Glutamatergic neuron (in vitro differentiated cells): Measurements from ENCODE around the gene GRHL1. TPM values are rescaled to one million over a fixed set of nuclear protein-coding genes. Genes with fewer than 3 reads are reported as not detected.

Experiments used
- DNase-seq: peaks from one replicate; pipeline ENCODE4 v3.0.0; 2022
- H3K27ac Mint-ChIP-seq: one replicate; pipeline ENCODE4 v1.8.0; 2020; ENCODE audit warnings: mild to moderate bottlenecking, mixed read lengths, inconsistent platforms; ENCODE audit not compliant: unreplicated experiment
- H3K27me3 Mint-ChIP-seq: one replicate; pipeline ENCODE4 v1.8.0; 2020; ENCODE audit warnings: mild to moderate bottlenecking, moderate library complexity, mixed read lengths, inconsistent platforms; ENCODE audit not compliant: unreplicated experiment
- H3K36me3 Mint-ChIP-seq: one replicate; pipeline ENCODE4 v1.8.0; 2020; ENCODE audit warnings: mild to moderate bottlenecking, mixed read lengths, inconsistent platforms; ENCODE audit not compliant: unreplicated experiment
- H3K4me1 Mint-ChIP-seq: one replicate; pipeline ENCODE4 v1.8.0; 2020; ENCODE audit warnings: mild to moderate bottlenecking, low read depth, mixed read lengths, inconsistent platforms; ENCODE audit not compliant: unreplicated experiment
- H3K4me3 Mint-ChIP-seq: one replicate; pipeline ENCODE4 v1.8.0; 2020; ENCODE audit warnings: mild to moderate bottlenecking, mixed read lengths, inconsistent platforms; ENCODE audit not compliant: unreplicated experiment
- H3K9me3 Mint-ChIP-seq: one replicate; pipeline ENCODE4 v1.8.0; 2020; ENCODE audit warnings: mild to moderate bottlenecking, moderate library complexity, mixed read lengths, inconsistent platforms; ENCODE audit not compliant: unreplicated experiment
- total RNA-seq: library from RNA; stranded (reverse); fragmentation: NEBNext Ultra II Directional; extraction: Animal tissue kit (Norgen Biotek cat#: 25700); gene quantifications from one replicate; pipeline ENCODE4 v1.2.1, GENCODE V29; 2021; ENCODE audit not compliant: unreplicated experiment
- TF ChIP-seq, protein P1 (sequence below): fragments of 200-600 bp; sonication (generic); IDR thresholded peaks from one replicate; pipeline ENCODE4 v1.5.0; 2021; ENCODE audit not compliant: partially characterized antibody, unreplicated experiment

The GRHL1 gene
- total RNA-seq, 1 donor from 2014 or later: 4.3 TPM

DNA sequence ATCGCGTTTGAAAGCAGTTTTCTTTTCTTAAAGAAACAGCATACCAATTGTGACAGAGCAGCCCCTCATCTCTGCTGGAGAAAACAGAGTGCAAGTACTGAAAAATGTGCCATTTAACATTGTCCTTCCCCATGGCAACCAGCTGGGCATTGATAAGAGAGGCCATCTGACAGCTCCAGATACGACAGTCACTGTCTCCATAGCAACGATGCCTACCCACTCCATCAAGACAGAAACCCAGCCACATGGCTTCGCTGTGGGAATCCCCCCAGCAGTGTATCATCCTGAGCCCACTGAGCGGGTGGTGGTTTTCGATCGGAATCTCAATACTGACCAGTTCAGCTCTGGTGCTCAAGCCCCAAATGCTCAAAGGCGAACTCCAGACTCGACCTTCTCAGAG is 9.5 kb downstream of the GRHL1 start:
- no peaks in the 10 kb centered on the region for H3K4me1 Mint-ChIP-seq
- TF ChIP-seq, protein P1, sequence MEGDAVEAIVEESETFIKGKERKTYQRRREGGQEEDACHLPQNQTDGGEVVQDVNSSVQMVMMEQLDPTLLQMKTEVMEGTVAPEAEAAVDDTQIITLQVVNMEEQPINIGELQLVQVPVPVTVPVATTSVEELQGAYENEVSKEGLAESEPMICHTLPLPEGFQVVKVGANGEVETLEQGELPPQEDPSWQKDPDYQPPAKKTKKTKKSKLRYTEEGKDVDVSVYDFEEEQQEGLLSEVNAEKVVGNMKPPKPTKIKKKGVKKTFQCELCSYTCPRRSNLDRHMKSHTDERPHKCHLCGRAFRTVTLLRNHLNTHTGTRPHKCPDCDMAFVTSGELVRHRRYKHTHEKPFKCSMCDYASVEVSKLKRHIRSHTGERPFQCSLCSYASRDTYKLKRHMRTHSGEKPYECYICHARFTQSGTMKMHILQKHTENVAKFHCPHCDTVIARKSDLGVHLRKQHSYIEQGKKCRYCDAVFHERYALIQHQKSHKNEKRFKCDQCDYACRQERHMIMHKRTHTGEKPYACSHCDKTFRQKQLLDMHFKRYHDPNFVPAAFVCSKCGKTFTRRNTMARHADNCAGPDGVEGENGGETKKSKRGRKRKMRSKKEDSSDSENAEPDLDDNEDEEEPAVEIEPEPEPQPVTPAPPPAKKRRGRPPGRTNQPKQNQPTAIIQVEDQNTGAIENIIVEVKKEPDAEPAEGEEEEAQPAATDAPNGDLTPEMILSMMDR: no peak
- no peaks in the 10 kb centered on the region for H3K36me3 Mint-ChIP-seq
- no peaks in the 10 kb centered on the region for H3K27me3 Mint-ChIP-seq
- DNase-seq: no peak
- no peaks in the 10 kb centered on the region for H3K9me3 Mint-ChIP-seq
- no peak overlapping the region for H3K27ac Mint-ChIP-seq
- H3K4me3 Mint-ChIP-seq: no peak overlapping the region

DNA sequence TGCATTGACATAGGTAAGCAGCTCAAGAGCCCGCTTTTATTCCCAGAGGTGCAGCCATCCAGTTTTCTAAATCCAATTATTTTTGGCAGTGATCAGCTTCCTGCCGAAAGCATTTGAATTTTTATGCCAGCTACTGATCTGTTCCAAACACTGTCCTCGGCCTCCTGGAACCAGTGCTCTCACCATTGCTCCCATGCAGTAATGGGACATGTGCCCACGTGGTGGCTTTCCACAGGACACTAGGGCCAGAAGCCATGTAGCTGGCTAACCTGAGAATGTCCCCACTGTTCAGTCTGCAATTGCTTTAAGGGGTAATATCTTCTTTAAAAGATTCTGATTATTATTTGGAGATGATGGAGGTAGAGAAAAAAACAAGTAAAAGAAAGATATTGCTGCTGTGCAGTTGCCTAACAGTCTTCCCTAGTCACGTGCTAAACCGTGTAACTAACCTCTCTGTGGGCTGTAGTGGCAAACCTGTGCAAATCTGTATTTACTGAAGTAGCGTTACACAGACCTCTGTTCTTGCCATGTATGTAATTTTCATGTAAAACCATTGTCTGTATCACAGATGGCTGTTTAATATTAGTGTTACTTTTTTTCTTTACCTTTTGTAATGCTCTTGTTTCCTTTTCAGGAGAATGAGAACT is 13.0 kb downstream of the GRHL1 start:
- H3K9me3 Mint-ChIP-seq: no peaks in the 10 kb centered on the region
- TF ChIP-seq, protein P1: no peak
- no peak for DNase-seq
- no peak overlapping the region for H3K4me3 Mint-ChIP-seq
- H3K36me3 Mint-ChIP-seq: no peaks in the 10 kb centered on the region
- peaks cover 2% of the 10 kb centered on the region for H3K4me1 Mint-ChIP-seq
- no peaks in the 10 kb centered on the region for H3K27me3 Mint-ChIP-seq
- H3K27ac Mint-ChIP-seq: no peak overlapping the region

DNA sequence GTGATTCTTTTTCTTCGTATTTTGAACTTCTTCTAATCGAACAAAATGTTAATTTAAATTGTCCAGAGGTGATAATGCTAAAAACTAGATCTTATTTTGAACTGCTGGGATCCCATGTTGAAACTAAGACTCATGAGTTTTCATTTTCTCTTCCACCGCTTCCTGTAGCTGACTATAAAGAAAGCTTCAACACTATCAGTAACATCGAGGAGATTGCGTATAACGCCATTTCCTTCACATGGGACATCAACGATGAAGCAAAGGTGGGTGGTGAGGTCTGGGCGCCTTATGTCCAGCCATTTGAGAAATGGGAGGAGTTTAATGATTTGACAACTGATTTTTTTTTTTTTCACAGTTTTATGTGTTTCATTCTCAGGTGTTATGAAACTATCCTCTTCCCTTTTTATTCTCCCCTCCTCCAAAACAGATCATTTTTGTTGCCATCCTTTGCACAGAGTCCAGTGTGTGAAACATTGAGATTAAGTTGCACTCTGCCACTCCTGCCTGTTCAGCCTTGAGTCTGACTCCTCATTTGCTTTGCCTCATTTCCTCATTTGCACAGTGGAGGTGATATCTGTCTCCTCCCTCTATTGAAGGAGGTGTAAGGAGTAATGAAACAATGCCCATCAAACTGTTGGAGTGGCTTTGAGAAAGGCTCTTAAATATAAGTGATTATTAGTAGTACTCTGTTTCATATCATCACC is 13.8 kb downstream of the GRHL1 start:
- H3K27ac Mint-ChIP-seq: no peak overlapping the region
- H3K27me3 Mint-ChIP-seq: no peaks in the 10 kb centered on the region
- DNase-seq: no peak
- TF ChIP-seq, protein P1: no peak
- no peaks in the 10 kb centered on the region for H3K36me3 Mint-ChIP-seq
- no peak overlapping the region for H3K4me3 Mint-ChIP-seq
- H3K9me3 Mint-ChIP-seq: no peaks in the 10 kb centered on the region
- H3K4me1 Mint-ChIP-seq: peaks cover 3% of the 10 kb centered on the region

DNA sequence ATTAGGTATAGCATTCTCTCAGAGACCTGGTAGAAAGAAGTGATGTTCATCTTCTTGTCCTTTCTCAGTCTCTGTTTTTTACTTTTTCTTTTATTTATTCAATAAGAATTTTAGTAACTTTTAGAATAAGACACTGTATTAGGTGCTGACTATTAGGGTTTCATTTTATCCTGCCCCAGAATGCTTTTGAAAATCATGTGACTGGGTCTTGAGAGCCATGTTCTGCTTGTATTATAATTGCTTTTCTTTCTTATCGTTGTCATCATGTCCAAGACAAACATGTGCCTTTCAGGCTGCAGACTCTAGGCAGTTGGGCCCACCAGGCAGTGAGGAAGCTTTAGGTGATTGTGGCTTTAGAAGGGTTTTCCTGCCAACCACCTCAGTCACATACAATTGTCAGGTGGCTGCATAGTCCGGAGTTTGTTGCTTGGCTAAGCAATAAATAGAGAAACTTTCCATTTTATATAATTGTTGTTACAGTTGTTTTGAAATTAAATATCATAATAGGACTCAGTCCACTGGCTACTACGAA is 15.1 kb downstream of the GRHL1 start:
- Mint-ChIP-seq H3K27ac (no peak overlapping the region), H3K36me3 (no peaks in the 10 kb centered on the region), H3K27me3 (no peaks in the 10 kb centered on the region), H3K9me3 (peaks cover 2% of the 10 kb centered on the region), H3K4me1 (peaks cover 11% of the 10 kb centered on the region), H3K4me3 (no peak overlapping the region)
- no peak for DNase-seq
- TF ChIP-seq, protein P1: no peak
